ENCODE measurements around the gene TNFRSF14. TPM values are rescaled to one million over a fixed set of nuclear protein-coding genes. Genes with fewer than 3 reads are reported as not detected.
A peak's percentile ranks its signal among the peaks of the same experiment; 100 is the strongest.

TNFRSF14 gene
- total RNA-seq, 3 donors from 2014 or later (not counting 1 experiment from before 2014, with no cell fraction given) = 228 to 266 (median 262) TPM

GRCh38 chr1:2520206-2520605 is 36.0 kb upstream of the TNFRSF14 start:
- ATAC-seq = no peak
- H3K4me1 ChIP-seq (ENCODE audit: control insufficient read depth, insufficient read depth, low read length) = peaks cover 26% of the 10 kb centered on the region
- H3K27me3 ChIP-seq (ENCODE audit: control insufficient read depth, insufficient read depth, low read length) = no peaks in the 10 kb centered on the region
- H3K4me1 Mint-ChIP-seq = peaks cover 16 to 30% of the 10 kb centered on the region in 2 donors
- H3K36me3 Mint-ChIP-seq = no peaks in the 10 kb centered on the region
- TF ChIP-seq CTCF (IDR thresholded peaks at IDR 0.05) = no peak
- H3K27ac ChIP-seq (ENCODE audit: low read length) = no peak overlapping the region
- H3K27me3 Mint-ChIP-seq (ENCODE audit: low read depth in 2 of 2) = no peaks in the 10 kb centered on the region
- no peak overlapping the region for H3K27ac Mint-ChIP-seq
- no peak overlapping the region for H3K4me3 ChIP-seq (ENCODE audit: low read length)
- H3K9me3 ChIP-seq (ENCODE audit: control insufficient read depth, insufficient read depth, low read length) = no peaks in the 10 kb centered on the region
- H3K4me3 Mint-ChIP-seq = no peak overlapping the region
- intact Hi-C loops (cut with micrococcal nuclease) = no loop called here
- DNase-seq = no peak
- WGBS (ENCODE audit: insufficient coverage) = 97% methylated on average over 19 of the region's 20 CpGs
- peaks cover 65% of the 10 kb centered on the region for H3K36me3 ChIP-seq (ENCODE audit: control insufficient read depth, insufficient read depth, low read length)
- no peaks in the 10 kb centered on the region for H3K9me3 Mint-ChIP-seq

GRCh38 chr1:2520806-2521205 is 35.4 kb upstream of the TNFRSF14 start:
- 96% methylated on average over 21 of the region's 21 CpGs for WGBS (ENCODE audit: insufficient coverage)
- no peak overlapping the region for H3K4me3 Mint-ChIP-seq

GRCh38 chr1:2522230-2522629 is 33.9 kb upstream of the TNFRSF14 start:
- no peaks in the 10 kb centered on the region for H3K27me3 ChIP-seq (ENCODE audit: control insufficient read depth, insufficient read depth, low read length)
- intact Hi-C loops (cut with micrococcal nuclease) = no loop called here
- peaks cover 45% of the 10 kb centered on the region for H3K36me3 ChIP-seq (ENCODE audit: control insufficient read depth, insufficient read depth, low read length)
- H3K4me1 ChIP-seq (ENCODE audit: control insufficient read depth, insufficient read depth, low read length) = peaks cover 41% of the 10 kb centered on the region
- H3K9me3 Mint-ChIP-seq = no peaks in the 10 kb centered on the region
- peaks cover 0 to 2% of the 10 kb centered on the region in 2 donors for H3K27me3 Mint-ChIP-seq (ENCODE audit: low read depth in 2 of 2)
- 95% methylated on average over 7 of the region's 7 CpGs for WGBS (ENCODE audit: insufficient coverage)
- H3K4me3 ChIP-seq (ENCODE audit: low read length) = no peak overlapping the region
- H3K27ac ChIP-seq (ENCODE audit: low read length) = no peak overlapping the region
- no peak for TF ChIP-seq CTCF (IDR thresholded peaks at IDR 0.05)
- ATAC-seq = no peak
- H3K4me1 Mint-ChIP-seq = peaks cover 24 to 39% of the 10 kb centered on the region in 2 donors
- H3K27ac Mint-ChIP-seq = peak overlapping the region; percentile 2 to 93
- DNase-seq = no peak
- H3K9me3 ChIP-seq (ENCODE audit: control insufficient read depth, insufficient read depth, low read length) = no peaks in the 10 kb centered on the region
- no peaks in the 10 kb centered on the region for H3K36me3 Mint-ChIP-seq
- no peak overlapping the region for H3K4me3 Mint-ChIP-seq

More at GRCh38 chr1:2520806-2521205, 35.4 kb upstream of the TNFRSF14 start:
- TF ChIP-seq CTCF (IDR thresholded peaks at IDR 0.05) = no peak
- Histone ChIP-seq H3K4me3 (ENCODE audit: low read length) (no peak overlapping the region), H3K27ac (ENCODE audit: low read length) (no peak overlapping the region), H3K9me3 (ENCODE audit: control insufficient read depth, insufficient read depth, low read length) (no peaks in the 10 kb centered on the region), H3K27me3 (ENCODE audit: control insufficient read depth, insufficient read depth, low read length) (no peaks in the 10 kb centered on the region), H3K36me3 (ENCODE audit: control insufficient read depth, insufficient read depth, low read length) (peaks cover 59% of the 10 kb centered on the region), H3K4me1 (ENCODE audit: control insufficient read depth, insufficient read depth, low read length) (peaks cover 32% of the 10 kb centered on the region)
- Mint-ChIP-seq H3K27me3 (ENCODE audit: low read depth in 2 of 2) (no peaks in the 10 kb centered on the region), H3K36me3 (no peaks in the 10 kb centered on the region), H3K4me1 (peaks cover 19 to 33% of the 10 kb centered on the region in 2 donors), H3K9me3 (no peaks in the 10 kb centered on the region), H3K27ac (no peak overlapping the region)
- intact Hi-C loops (cut with micrococcal nuclease) = no loop called here
- DNase-seq (no peak), ATAC-seq (no peak)
